ACC112 (cell line): Measurements from ENCODE around the gene IL10RB.

Source experiments
- H2AFZ ChIP-seq: fragments of 200-600 bp; sonication (generic); one replicate; pipeline ENCODE4 v1.6.0; 2017; ENCODE audit warnings: antibody characterized with exemption, low read length; ENCODE audit not compliant: unreplicated experiment
- H3K27ac ChIP-seq: fragments of 200-600 bp; sonication (generic); 2 replicates; pipeline ENCODE4 v1.5.1; 2014; ENCODE audit warnings: low read depth, mild to moderate bottlenecking, antibody characterized with exemption, low read length, moderate library complexity
- H3K27me3 ChIP-seq: fragments of 200-600 bp; sonication (generic); 2 replicates; pipeline ENCODE4 v1.6.1; 2014; ENCODE audit warnings: mild to moderate bottlenecking, antibody characterized with exemption, low read length, moderate library complexity, mixed read lengths; ENCODE audit not compliant: insufficient read depth
- H3K36me3 ChIP-seq: fragments of 200-600 bp; sonication (generic); 2 replicates; pipeline ENCODE4 v1.6.1; 2016; ENCODE audit warnings: mild to moderate bottlenecking, antibody characterized with exemption, low read length, moderate library complexity, mixed read lengths; ENCODE audit not compliant: insufficient read depth
- H3K4me1 ChIP-seq: fragments of 200-600 bp; sonication (generic); one replicate; pipeline ENCODE4 v1.6.1; 2016; ENCODE audit warnings: low read length, mixed read lengths; ENCODE audit not compliant: insufficient read depth, unreplicated experiment, control insufficient read depth
- H3K4me3 ChIP-seq: fragments of 200-600 bp; sonication (generic); 2 replicates; pipeline ENCODE4 v1.5.1; 2014; ENCODE audit warnings: mild to moderate bottlenecking, low read depth, low read length
- H3K79me2 ChIP-seq: fragments of 200-600 bp; sonication (generic); one replicate; pipeline ENCODE4 v1.6.0; 2016; ENCODE audit warnings: low read length; ENCODE audit not compliant: control insufficient read depth, unreplicated experiment, insufficient read depth

IL10RB gene

GRCh38 chr21:33255404-33255803 is 10.8 kb upstream of the IL10RB start:
- Histone ChIP-seq H3K27ac (no peak overlapping the region), H3K4me1 (no peaks in the 10 kb centered on the region), H3K4me3 (no peak overlapping the region), H3K79me2 (no peaks in the 10 kb centered on the region), H2AFZ (no peak overlapping the region), H3K27me3 (no peaks in the 10 kb centered on the region), H3K36me3 (peaks cover 22% of the 10 kb centered on the region)

GRCh38 chr21:33256019-33256418 is 10.1 kb upstream of the IL10RB start:
- Histone ChIP-seq H3K36me3 (peaks cover 22% of the 10 kb centered on the region), H3K4me1 (no peaks in the 10 kb centered on the region), H2AFZ (no peak overlapping the region), H3K4me3 (no peak overlapping the region), H3K27ac (no peak overlapping the region), H3K27me3 (no peaks in the 10 kb centered on the region), H3K79me2 (no peaks in the 10 kb centered on the region)

- H3K4me1 ChIP-seq = no peaks in the 10 kb centered on the region
- H3K27me3 ChIP-seq = no peaks in the 10 kb centered on the region
- H3K4me3 ChIP-seq = no peak overlapping the region
- no peaks in the 10 kb centered on the region for H3K79me2 ChIP-seq
- H3K36me3 ChIP-seq = peaks cover 22% of the 10 kb centered on the region
- no peak overlapping the region for H3K27ac ChIP-seq
- H2AFZ ChIP-seq = no peak overlapping the region
Measured at GRCh38 chr21:33257094-33257803, 8.9 kb upstream of the IL10RB start.

- Histone ChIP-seq H3K27me3 (no peaks in the 10 kb centered on the region), H3K36me3 (peaks cover 15% of the 10 kb centered on the region; the same call in 1 of the 2 replicates), H3K27ac (no peak overlapping the region), H3K4me1 (no peaks in the 10 kb centered on the region), H3K79me2 (no peaks in the 10 kb centered on the region), H3K4me3 (no peak overlapping the region), H2AFZ (no peak overlapping the region)
Measured at GRCh38 chr21:33258475-33258874, 7.7 kb upstream of the IL10RB start.

- H3K27ac ChIP-seq = no peak overlapping the region
- H3K27me3 ChIP-seq = no peaks in the 10 kb centered on the region
- no peak overlapping the region for H3K4me3 ChIP-seq
- H3K36me3 ChIP-seq = peaks cover 15% of the 10 kb centered on the region; the same call in 1 of the 2 replicates
- H2AFZ ChIP-seq = no peak overlapping the region
- no peaks in the 10 kb centered on the region for H3K4me1 ChIP-seq
- no peaks in the 10 kb centered on the region for H3K79me2 ChIP-seq
Measured at GRCh38 chr21:33259428-33259827, 6.7 kb upstream of the IL10RB start.

- Histone ChIP-seq H3K27ac (no peak overlapping the region), H3K4me3 (no peak overlapping the region), H3K79me2 (no peaks in the 10 kb centered on the region), H3K4me1 (no peaks in the 10 kb centered on the region), H3K27me3 (no peaks in the 10 kb centered on the region), H2AFZ (no peak overlapping the region), H3K36me3 (peaks cover 12% of the 10 kb centered on the region; the same call in 1 of the 2 replicates)
Measured at GRCh38 chr21:33259995-33260394, 6.2 kb upstream of the IL10RB start.

- no peaks in the 10 kb centered on the region for H3K27me3 ChIP-seq
- H3K27ac ChIP-seq = no peak overlapping the region
- H3K79me2 ChIP-seq = no peaks in the 10 kb centered on the region
- H3K36me3 ChIP-seq = peaks cover 3% of the 10 kb centered on the region; the same call in 1 of the 2 replicates
- no peak overlapping the region for H3K4me3 ChIP-seq
- peaks cover 6% of the 10 kb centered on the region for H3K4me1 ChIP-seq
- no peak overlapping the region for H2AFZ ChIP-seq
Measured at GRCh38 chr21:33261635-33262034, 4.5 kb upstream of the IL10RB start.

GRCh38 chr21:33262921-33263320 is 3.2 kb upstream of the IL10RB start:
- peaks cover 6% of the 10 kb centered on the region for H3K4me1 ChIP-seq
- H2AFZ ChIP-seq = no peak overlapping the region
- no peaks in the 10 kb centered on the region for H3K27me3 ChIP-seq
- peaks cover 10% of the 10 kb centered on the region for H3K79me2 ChIP-seq
- H3K4me3 ChIP-seq = no peak overlapping the region
- no peaks in the 10 kb centered on the region for H3K36me3 ChIP-seq
- no peak overlapping the region for H3K27ac ChIP-seq

- Histone ChIP-seq H3K4me1 (peaks cover 6% of the 10 kb centered on the region), H3K4me3 (no peak overlapping the region), H2AFZ (no peak overlapping the region), H3K27me3 (no peaks in the 10 kb centered on the region), H3K36me3 (peaks cover 8% of the 10 kb centered on the region; the same call in 1 of the 2 replicates), H3K27ac (no peak overlapping the region), H3K79me2 (peaks cover 12% of the 10 kb centered on the region)
Measured at GRCh38 chr21:33264561-33264960, 1.6 kb upstream of the IL10RB start.

GRCh38 chr21:33265664-33266049 is 510 bp upstream of the IL10RB start:
- peak overlapping the region; percentile 83 for H3K4me3 ChIP-seq
- H2AFZ ChIP-seq = peak overlapping the region; percentile 83
- H3K27me3 ChIP-seq = no peaks in the 10 kb centered on the region
- peaks cover 6% of the 10 kb centered on the region for H3K4me1 ChIP-seq
- H3K79me2 ChIP-seq = peaks cover 12% of the 10 kb centered on the region
- H3K36me3 ChIP-seq = peaks cover 8% of the 10 kb centered on the region; the same call in 1 of the 2 replicates
- H3K27ac ChIP-seq = no peak overlapping the region

- peaks cover 8% of the 10 kb centered on the region; the same call in 1 of the 2 replicates for H3K36me3 ChIP-seq
- H2AFZ ChIP-seq = peak overlapping the region; percentile 65
- H3K27me3 ChIP-seq = no peaks in the 10 kb centered on the region
- peak overlapping the region; percentile 83 for H3K4me3 ChIP-seq
- H3K27ac ChIP-seq = no peak overlapping the region; the same call in 1 of the 2 replicates
- peaks cover 12% of the 10 kb centered on the region for H3K79me2 ChIP-seq
- peaks cover 6% of the 10 kb centered on the region for H3K4me1 ChIP-seq
Measured at GRCh38 chr21:33266789-33267135, 595 bp downstream of the IL10RB start.
